ENCODE data around the gene TTC6. TPM values are rescaled to one million over a fixed set of nuclear protein-coding genes. Genes with fewer than 3 reads are reported as not detected.

TTC6 gene
- total RNA-seq, 2 experiments from 2014 or later: not detected

DNA sequence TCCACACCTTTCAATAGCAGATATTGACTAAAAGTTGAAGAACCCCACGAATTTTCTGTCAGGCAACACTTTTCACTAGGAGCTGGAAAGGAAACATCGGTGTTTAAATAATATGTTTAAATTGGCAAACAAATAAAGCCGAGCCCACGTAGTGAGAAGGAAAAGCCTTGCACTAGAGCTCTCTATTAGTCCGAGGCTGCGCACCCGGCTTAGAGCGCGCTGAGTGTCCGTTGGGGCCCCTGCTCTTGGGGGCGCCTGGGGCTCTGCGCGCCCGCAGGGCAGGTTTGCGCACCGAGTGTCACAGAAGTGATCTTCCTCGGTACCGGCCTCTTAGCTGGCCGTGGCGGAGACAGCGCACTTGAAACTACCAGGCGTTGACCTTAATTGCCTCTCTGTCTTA is 6.4 kb downstream of the TTC6 start:
- intact Hi-C loops (cut with micrococcal nuclease): no loop called here
- H3K4me3 Mint-ChIP-seq: no peak overlapping the region
- no peaks in the 10 kb centered on the region for H3K9me3 Mint-ChIP-seq
- H3K4me1 Mint-ChIP-seq (ENCODE audit: low read depth): peaks cover 19% of the 10 kb centered on the region
- peaks cover 68% of the 10 kb centered on the region for H3K27me3 Mint-ChIP-seq (ENCODE audit: low read depth)
- H3K36me3 Mint-ChIP-seq (ENCODE audit: low read depth): peaks cover 5% of the 10 kb centered on the region
- DNase-seq: no peak
- H3K27ac Mint-ChIP-seq: no peak overlapping the region
- CTCF ChIA-PET: interaction anchor here (1.1 kb wide), 1 partner anchor 15 kb away, joined by 4 read pairs; no protein-coding TSS in a partner anchor

- H3K36me3 Mint-ChIP-seq (ENCODE audit: low read depth): peaks cover 5% of the 10 kb centered on the region
- CTCF ChIA-PET: no interaction called here
These were observed 7.4 kb downstream of the TTC6 start for GRCh38 chr14:37602605-37603453.

DNA sequence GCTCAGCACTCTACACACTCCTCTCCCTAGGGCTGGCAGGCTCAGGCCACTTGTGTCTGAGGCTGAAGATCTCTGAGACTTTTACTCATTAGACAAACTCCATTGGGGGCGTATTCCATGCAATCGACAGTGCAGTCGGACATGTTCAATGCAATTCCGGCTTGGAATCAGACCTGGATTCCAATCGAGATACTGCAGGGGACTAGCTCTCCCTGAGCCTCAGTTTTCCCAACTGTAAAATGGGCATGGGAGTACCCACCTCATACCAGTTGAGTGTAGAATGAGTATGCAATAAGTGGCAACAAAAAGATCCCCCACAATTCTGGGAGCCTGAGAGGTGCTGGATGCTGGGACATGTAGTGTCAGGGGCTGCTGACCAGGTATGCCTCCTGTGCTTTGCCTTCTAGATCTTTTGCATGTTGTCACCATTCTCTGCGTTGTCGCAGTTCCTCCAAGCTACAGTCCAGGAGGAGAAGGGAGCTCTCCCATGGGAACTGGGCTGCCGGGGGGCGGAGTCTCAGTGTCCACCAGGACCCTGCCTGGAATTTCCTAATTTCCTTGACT is 8.3 kb downstream of the TTC6 start:
- CTCF ChIA-PET: no interaction called here
- no peaks in the 10 kb centered on the region for H3K9me3 Mint-ChIP-seq
- intact Hi-C loops (cut with micrococcal nuclease): no loop called here

More at GRCh38 chr14:37602605-37603453, 7.4 kb downstream of the TTC6 start:
- DNase-seq: no peak
- Mint-ChIP-seq H3K4me3 (no peak overlapping the region), H3K9me3 (no peaks in the 10 kb centered on the region), H3K27ac (no peak overlapping the region), H3K27me3 (ENCODE audit: low read depth) (peaks cover 59% of the 10 kb centered on the region), H3K4me1 (ENCODE audit: low read depth) (peaks cover 16% of the 10 kb centered on the region)
- intact Hi-C loops (cut with micrococcal nuclease): no loop called here

GRCh38 chr14:37606678-37607077 is 11.2 kb downstream of the TTC6 start:
- intact Hi-C loops (cut with micrococcal nuclease): no loop called here
- DNase-seq: no peak
- H3K36me3 Mint-ChIP-seq (ENCODE audit: low read depth): peaks cover 3% of the 10 kb centered on the region
- no peak overlapping the region for H3K27ac Mint-ChIP-seq
- H3K4me3 Mint-ChIP-seq: no peak overlapping the region
- peaks cover 5% of the 10 kb centered on the region for H3K9me3 Mint-ChIP-seq
- CTCF ChIA-PET: no interaction called here
- H3K27me3 Mint-ChIP-seq (ENCODE audit: low read depth): peaks cover 45% of the 10 kb centered on the region
- H3K4me1 Mint-ChIP-seq (ENCODE audit: low read depth): no peaks in the 10 kb centered on the region

More for the DNA sequence above, 8.3 kb downstream of the TTC6 start:
- H3K27me3 Mint-ChIP-seq (ENCODE audit: low read depth): peaks cover 51% of the 10 kb centered on the region
- H3K27ac Mint-ChIP-seq: no peak overlapping the region
- H3K4me3 Mint-ChIP-seq: no peak overlapping the region
- no peak for DNase-seq
- peaks cover 12% of the 10 kb centered on the region for H3K4me1 Mint-ChIP-seq (ENCODE audit: low read depth)
- H3K36me3 Mint-ChIP-seq (ENCODE audit: low read depth): peaks cover 4% of the 10 kb centered on the region

- no peak overlapping the region for H3K4me3 Mint-ChIP-seq
- intact Hi-C loops (cut with micrococcal nuclease): no loop called here
- no peak for DNase-seq
- H3K36me3 Mint-ChIP-seq (ENCODE audit: low read depth): peaks cover 5% of the 10 kb centered on the region
- peaks cover 40% of the 10 kb centered on the region for H3K27me3 Mint-ChIP-seq (ENCODE audit: low read depth)
- peaks cover 11% of the 10 kb centered on the region for H3K9me3 Mint-ChIP-seq
- CTCF ChIA-PET: no interaction called here
- H3K27ac Mint-ChIP-seq: no peak overlapping the region
- H3K4me1 Mint-ChIP-seq (ENCODE audit: low read depth): no peaks in the 10 kb centered on the region
These were observed 13.2 kb downstream of the TTC6 start for GRCh38 chr14:37608649-37609048.

DNA sequence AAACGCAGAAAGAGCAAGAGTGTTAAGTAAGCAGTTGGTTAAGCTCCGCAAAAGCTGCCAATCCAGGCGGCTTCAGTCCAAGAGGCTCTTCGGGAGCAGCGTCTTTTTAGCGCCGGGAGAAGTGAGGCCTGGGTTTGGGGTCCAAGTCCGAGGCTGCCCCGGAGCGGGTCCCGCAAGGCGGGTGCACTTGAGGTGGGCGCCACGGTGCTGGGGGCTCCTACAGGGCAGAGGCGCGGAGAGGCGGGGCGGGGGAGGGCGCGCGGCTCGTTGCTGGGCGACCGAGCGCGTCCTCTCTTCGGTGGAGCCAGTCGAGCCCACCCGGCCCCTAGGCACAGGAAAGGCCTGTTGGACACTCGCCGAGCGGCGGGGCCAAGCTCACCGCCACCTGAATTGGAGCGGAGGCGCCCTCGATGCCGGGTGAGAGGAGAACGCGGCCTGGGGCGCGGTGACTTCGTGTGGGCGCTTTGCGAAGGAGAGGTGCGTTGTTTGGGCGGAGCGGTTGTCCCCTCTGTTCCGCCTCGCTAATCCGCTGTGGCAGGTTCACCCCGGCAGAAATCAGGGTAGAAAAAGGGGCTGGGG is 15.6 kb downstream of the TTC6 start:
- Mint-ChIP-seq H3K4me3 (no peak overlapping the region), H3K4me1 (ENCODE audit: low read depth) (no peaks in the 10 kb centered on the region), H3K27me3 (ENCODE audit: low read depth) (peaks cover 35% of the 10 kb centered on the region), H3K36me3 (ENCODE audit: low read depth) (peaks cover 8% of the 10 kb centered on the region), H3K27ac (no peak overlapping the region), H3K9me3 (peaks cover 24% of the 10 kb centered on the region)
- DNase-seq: no peak
- CTCF ChIA-PET: no interaction called here
- intact Hi-C loops (cut with micrococcal nuclease): no loop called here

DNA sequence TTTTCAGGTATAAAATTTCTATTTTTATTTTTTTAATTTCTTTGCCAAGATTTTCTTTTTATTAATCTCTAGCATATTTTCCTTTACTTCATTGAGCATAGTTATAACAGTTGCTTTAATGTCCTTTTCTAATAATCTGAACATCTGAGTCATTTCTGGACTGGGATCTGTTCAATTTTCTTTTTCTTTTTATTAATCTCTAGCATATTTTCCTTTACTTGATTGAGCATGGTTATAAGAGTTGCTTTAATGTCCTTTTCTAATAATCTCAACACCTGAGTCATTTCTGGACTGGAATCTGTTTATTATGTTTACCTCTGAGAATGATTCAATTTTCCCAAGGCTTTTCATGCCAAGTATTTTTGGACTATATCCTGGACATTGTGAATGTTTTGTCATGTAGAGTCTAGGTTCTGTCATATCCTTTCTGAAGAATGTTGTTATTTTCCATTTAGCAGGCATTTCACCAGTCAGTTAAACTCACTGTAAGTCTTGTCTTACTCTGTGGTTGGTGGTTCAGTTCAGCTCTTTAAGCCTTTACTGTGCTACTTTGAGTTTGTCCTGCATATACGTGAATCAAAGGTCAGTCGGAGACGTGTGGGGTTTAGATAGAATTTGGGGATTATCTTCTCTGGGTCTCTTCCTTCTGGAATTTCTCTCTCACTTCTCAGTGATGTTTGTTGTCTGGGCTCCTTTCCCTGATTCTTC is 20.3 kb downstream of the TTC6 start:
- CTCF ChIA-PET: no interaction called here
- Mint-ChIP-seq H3K27ac (no peak overlapping the region), H3K4me3 (no peak overlapping the region), H3K36me3 (ENCODE audit: low read depth) (peaks cover 6% of the 10 kb centered on the region), H3K27me3 (ENCODE audit: low read depth) (peaks cover 26% of the 10 kb centered on the region), H3K9me3 (peaks cover 32% of the 10 kb centered on the region), H3K4me1 (ENCODE audit: low read depth) (no peaks in the 10 kb centered on the region)
- intact Hi-C loops (cut with micrococcal nuclease): no loop called here
- DNase-seq: no peak

- Mint-ChIP-seq H3K27ac (no peak overlapping the region), H3K4me3 (no peak overlapping the region), H3K27me3 (ENCODE audit: low read depth) (peaks cover 26% of the 10 kb centered on the region), H3K9me3 (peaks cover 26% of the 10 kb centered on the region), H3K4me1 (ENCODE audit: low read depth) (no peaks in the 10 kb centered on the region), H3K36me3 (ENCODE audit: low read depth) (peaks cover 7% of the 10 kb centered on the region)
- DNase-seq: no peak
- CTCF ChIA-PET: no interaction called here
- intact Hi-C loops (cut with micrococcal nuclease): no loop called here
These were observed 21.4 kb downstream of the TTC6 start for GRCh38 chr14:37616853-37617252.

DNA sequence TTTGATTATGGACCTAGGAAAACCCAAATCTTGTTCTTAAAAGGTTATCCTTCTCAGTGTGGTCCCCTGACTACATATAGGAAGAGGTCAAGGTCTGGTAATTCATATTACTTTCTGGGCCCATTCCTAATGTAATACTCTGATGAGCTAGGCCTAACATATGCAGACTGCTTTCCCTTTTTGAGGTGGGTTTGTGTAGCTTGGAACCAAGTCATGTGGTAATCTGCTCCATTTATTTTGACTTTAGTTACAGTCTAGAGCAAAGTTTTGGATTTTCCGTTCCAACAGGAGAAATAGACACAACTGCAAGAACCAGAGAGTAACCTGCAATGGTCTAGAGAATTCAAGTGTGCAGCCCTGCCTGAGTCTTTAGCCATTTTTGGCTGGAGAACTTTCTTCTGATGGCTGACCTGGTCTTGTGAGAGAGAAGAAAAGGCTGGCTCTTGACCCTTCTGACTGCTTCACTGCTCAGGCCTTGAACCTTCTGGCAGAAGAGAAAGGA is 22.5 kb downstream of the TTC6 start:
- Mint-ChIP-seq H3K27ac (no peak overlapping the region), H3K4me1 (ENCODE audit: low read depth) (no peaks in the 10 kb centered on the region), H3K9me3 (peaks cover 23% of the 10 kb centered on the region), H3K27me3 (ENCODE audit: low read depth) (peaks cover 24% of the 10 kb centered on the region), H3K4me3 (no peak overlapping the region), H3K36me3 (ENCODE audit: low read depth) (peaks cover 4% of the 10 kb centered on the region)
- DNase-seq: no peak
- intact Hi-C loops (cut with micrococcal nuclease): no loop called here
- CTCF ChIA-PET: no interaction called here

DNA sequence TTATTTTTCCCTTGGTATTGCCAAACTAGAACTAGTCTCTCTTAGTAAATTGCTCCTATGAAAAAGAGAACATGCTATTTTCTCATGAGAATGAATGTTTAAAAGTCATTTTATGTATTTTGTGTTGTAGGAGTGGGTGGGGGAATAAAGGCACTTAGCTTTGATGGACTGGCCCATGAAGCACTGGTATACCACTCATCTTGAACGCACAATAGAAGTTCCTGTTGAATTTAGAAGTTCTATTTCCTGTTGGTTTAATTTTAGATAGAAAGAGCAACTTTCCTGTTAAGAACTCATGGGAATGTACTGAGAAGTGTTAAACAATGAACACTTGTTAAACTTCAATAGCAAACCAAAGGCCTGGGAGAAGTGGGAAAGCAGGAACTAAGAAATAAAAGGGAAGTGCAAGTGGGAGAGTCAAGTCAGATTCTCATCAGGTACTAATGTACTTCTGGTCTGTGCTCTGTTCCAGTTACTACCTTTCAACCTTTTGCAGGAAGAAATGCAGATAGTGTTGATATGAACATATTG is 23.1 kb downstream of the TTC6 start:
- Mint-ChIP-seq H3K27me3 (ENCODE audit: low read depth) (peaks cover 28% of the 10 kb centered on the region), H3K9me3 (peaks cover 22% of the 10 kb centered on the region), H3K27ac (no peak overlapping the region), H3K36me3 (ENCODE audit: low read depth) (peaks cover 4% of the 10 kb centered on the region), H3K4me3 (no peak overlapping the region), H3K4me1 (ENCODE audit: low read depth) (no peaks in the 10 kb centered on the region)
- intact Hi-C loops (cut with micrococcal nuclease): no loop called here
- CTCF ChIA-PET: no interaction called here
- no peak for DNase-seq

DNA sequence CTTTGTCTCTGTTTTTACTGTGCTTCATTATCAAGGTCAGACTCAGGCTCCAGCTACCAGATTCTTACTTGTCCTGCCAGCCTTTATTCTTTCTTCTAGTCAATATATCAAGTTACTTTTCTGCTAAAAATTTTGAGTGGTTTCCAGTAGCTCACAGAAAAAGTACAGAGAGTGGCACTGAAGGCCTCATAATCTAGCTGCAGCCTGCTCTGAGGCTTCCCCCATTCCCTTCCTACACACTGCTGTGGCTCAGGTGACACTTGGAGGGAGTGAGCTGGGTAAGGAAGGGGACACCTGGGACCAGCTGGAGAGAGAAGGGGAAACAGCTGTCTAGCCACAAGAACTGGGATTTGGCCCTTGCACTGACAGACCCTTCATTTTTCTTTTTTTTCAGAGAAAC is 25.4 kb downstream of the TTC6 start:
- H3K4me1 Mint-ChIP-seq (ENCODE audit: low read depth): no peaks in the 10 kb centered on the region
- H3K27ac Mint-ChIP-seq: no peak overlapping the region
- peaks cover 2% of the 10 kb centered on the region for H3K36me3 Mint-ChIP-seq (ENCODE audit: low read depth)
- intact Hi-C loops (cut with micrococcal nuclease): no loop called here
- DNase-seq: no peak
- peaks cover 10% of the 10 kb centered on the region for H3K9me3 Mint-ChIP-seq
- CTCF ChIA-PET: interaction anchor here (0.5 kb wide), 1 partner anchor 37 kb away, joined by 3 read pairs; no protein-coding TSS in a partner anchor
- no peak overlapping the region for H3K4me3 Mint-ChIP-seq
- H3K27me3 Mint-ChIP-seq (ENCODE audit: low read depth): peaks cover 34% of the 10 kb centered on the region

Data from activated naive CD4-positive, alpha-beta T cell treated with anti-CD3 and anti-CD28 coated beads for 36 hours (primary cell).